Upper lobe of left lung (tissue), 4 donors: ENCODE measurements around the gene SNX1.

Experiments
- POLR2A ChIP-seq, 4 donors: fragments of 450-650 bp; IDR thresholded peaks; one replicate each; pipeline ENCODE4 v1.5.1; 2016 to 2017; ENCODE audit warnings: antibody characterized with exemption in 4 of 4, mild to moderate bottlenecking in 2 of 4
- POLR2AphosphoS5 ChIP-seq, 2 donors: sonication (generic); formaldehyde crosslinking; IDR thresholded peaks; one replicate each; pipeline ENCODE4 v1.5.1; 2017; ENCODE audit warnings: antibody characterized with exemption in 2 of 2

DNA sequence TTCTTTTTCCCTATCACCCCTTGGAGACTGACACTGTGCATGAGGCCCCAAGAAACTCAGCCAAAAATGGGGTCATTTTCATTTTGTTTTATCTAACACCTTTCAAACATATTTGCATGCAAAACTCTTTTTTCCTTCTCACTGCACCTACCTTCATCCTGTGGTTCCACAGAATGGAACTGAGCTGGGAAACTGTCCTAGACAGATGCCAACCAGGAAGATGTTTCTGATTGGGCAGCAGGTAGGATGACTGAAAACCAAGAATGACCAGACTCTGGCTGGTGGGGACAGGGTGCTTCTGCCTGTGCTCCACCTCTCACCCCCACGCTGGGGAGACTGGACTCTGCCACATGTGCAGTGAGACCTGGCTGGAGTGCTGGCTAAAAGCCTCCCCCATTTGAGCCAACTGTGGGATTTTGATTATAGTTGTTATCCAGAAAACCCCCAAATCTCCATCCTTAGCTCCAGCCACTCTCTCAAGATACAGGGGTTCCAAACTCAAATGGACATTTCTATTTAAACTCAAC lies 61.9 kb downstream of the SNX1 start:
- TF ChIP-seq POLR2A (IDR thresholded peaks at IDR 0.05) (no peak), POLR2AphosphoS5 (IDR thresholded peaks at IDR 0.05) (no peak)
